ENCODE data around the gene KIAA1671.
"Not testable (repeated sequence)": the region's sequence is repeated elsewhere in the genome, so short reads cannot be mapped to it uniquely, and the experiment has no call there.

KIAA1671 gene

GRCh38 chr22:25207553-25208157 lies 255.1 kb downstream of the KIAA1671 start:
- DNase-seq: no peak

- no peak for DNase-seq
Measured at GRCh38 chr22:25208328-25208727, 255.8 kb downstream of the KIAA1671 start.

- no peak for DNase-seq
Measured at GRCh38 chr22:25208743-25209505, 256.4 kb downstream of the KIAA1671 start.

GRCh38 chr22:25210793-25211192 lies 258.3 kb downstream of the KIAA1671 start:
- no peak for DNase-seq

- DNase-seq: no peak
Measured at GRCh38 chr22:25212337-25212736, 259.8 kb downstream of the KIAA1671 start.

GRCh38 chr22:25213221-25213620 lies 260.7 kb downstream of the KIAA1671 start:
- DNase-seq: no peak

- DNase-seq: no peak
Measured at GRCh38 chr22:25216230-25216629, 263.7 kb downstream of the KIAA1671 start.

GRCh38 chr22:25219211-25219689 lies 266.7 kb downstream of the KIAA1671 start, which contains the start of gene CRYBB2:
CRYBB2 (plus strand) TSS chr22:25219639; CDS start chr22:25221430, 1,791 bp downstream.
- no peak for DNase-seq

- no peak for DNase-seq
Measured at GRCh38 chr22:25219948-25220442, 267.5 kb downstream of the KIAA1671 start.

- no peak for DNase-seq
Measured at GRCh38 chr22:25221790-25222189, 269.3 kb downstream of the KIAA1671 start.

GRCh38 chr22:25223269-25223850 lies 270.8 kb downstream of the KIAA1671 start:
- DNase-seq: no peak

GRCh38 chr22:25228822-25229221 lies 276.3 kb downstream of the KIAA1671 start:
- no peak for DNase-seq

GRCh38 chr22:25230760-25231159 lies 278.2 kb downstream of the KIAA1671 start:
- DNase-seq: not testable (repeated sequence)

- DNase-seq: no peak
Measured at GRCh38 chr22:25232301-25232700, 279.8 kb downstream of the KIAA1671 start.

GRCh38 chr22:25233706-25234105 lies 281.2 kb downstream of the KIAA1671 start:
- not testable (repeated sequence) for DNase-seq

GRCh38 chr22:25235547-25236290 lies 283.2 kb downstream of the KIAA1671 start:
- DNase-seq: peak; percentile 44

GRCh38 chr22:25236417-25236816 lies 283.9 kb downstream of the KIAA1671 start:
- no peak for DNase-seq

- DNase-seq: no peak
Measured at GRCh38 chr22:25237503-25237902, 285.0 kb downstream of the KIAA1671 start.

- DNase-seq: not testable (repeated sequence)
Measured at GRCh38 chr22:25238058-25238457, 285.5 kb downstream of the KIAA1671 start.

Data from inflammatory macrophage treated with lipopolysaccharide for 4 hours (primary cell).